GM12874 (cell line): ENCODE measurements around the gene SUDS3.

Source experiments
- CTCF ChIP-seq: IDR thresholded peaks from 2 replicates; pipeline ENCODE4 v1.5.1; 2011; ENCODE audit warnings: low read depth, mild to moderate bottlenecking, control low read depth, low read length, moderate library complexity; ENCODE audit not compliant: insufficient read depth

The SUDS3 gene

GRCh38 chr12:118376089-118377020 is at the start of gene SUDS3:
Gene SUDS3 (plus strand): TSS chr12:118376555. CDS start chr12:118376692, 137 bp downstream.
- peak; percentile 99 for TF ChIP-seq CTCF

- TF ChIP-seq CTCF = no peak
Measured at GRCh38 chr12:118326991-118327390, 49.4 kb upstream of the SUDS3 start.

- TF ChIP-seq CTCF = no peak
Measured at GRCh38 chr12:118327391-118327790, 49.0 kb upstream of the SUDS3 start.

GRCh38 chr12:118328486-118329330 is 47.6 kb upstream of the SUDS3 start:
- TF ChIP-seq CTCF = no peak

- no peak for TF ChIP-seq CTCF
Measured at GRCh38 chr12:118330421-118331018, 45.8 kb upstream of the SUDS3 start.

GRCh38 chr12:118332511-118332910 is 43.8 kb upstream of the SUDS3 start:
- TF ChIP-seq CTCF = no peak

- no peak for TF ChIP-seq CTCF
Measured at GRCh38 chr12:118334241-118334640, 42.1 kb upstream of the SUDS3 start.
